Effector memory CD4-positive, alpha-beta T cell (primary cell): Measurements from ENCODE around the gene TRIM49B.
"Not testable (repeated sequence)": the region's sequence is repeated elsewhere in the genome, so short reads cannot be mapped to it uniquely, and the experiment has no call there.

Source experiments
- DNase-seq, 3 donors: peaks; one replicate each; pipeline ENCODE4 v3.0.0-alpha.2; 2020
- H3K27ac ChIP-seq: 2 replicates; pipeline ENCODE4 v1.7.0; 2013; ENCODE audit warnings: mild to moderate bottlenecking, low read length, moderate library complexity; ENCODE audit not compliant: insufficient read depth, poor library complexity, severe bottlenecking
- H3K27me3 ChIP-seq: replicated peaks from 2 replicates; pipeline ENCODE4 v1.7.0; 2013; ENCODE audit warnings: mild to moderate bottlenecking, low read length; ENCODE audit not compliant: insufficient read depth, control insufficient read depth, poor library complexity, severe bottlenecking
- H3K36me3 ChIP-seq: 2 replicates; pipeline ENCODE4 v1.7.0; 2013; ENCODE audit warnings: mild to moderate bottlenecking, low read length, moderate library complexity; ENCODE audit not compliant: control insufficient read depth, insufficient read depth
- H3K4me1 ChIP-seq: 2 replicates; pipeline ENCODE4 v1.7.0; 2013; ENCODE audit warnings: low read length, mild to moderate bottlenecking; ENCODE audit not compliant: control insufficient read depth, insufficient read depth, poor library complexity, severe bottlenecking
- H3K4me3 ChIP-seq: 2 replicates; pipeline ENCODE4 v1.7.0; 2013; ENCODE audit warnings: low read length, low read depth, mild to moderate bottlenecking; ENCODE audit not compliant: insufficient read depth, poor library complexity, severe bottlenecking
- H3K9me3 ChIP-seq: 2 replicates; pipeline ENCODE4 v1.7.0; 2013; ENCODE audit warnings: mild to moderate bottlenecking, low read length, moderate library complexity; ENCODE audit not compliant: control insufficient read depth
- total RNA-seq, 3 donors: gene quantifications; one replicate each; lab custom pipeline; 2026; lab: John Stamatoyannopoulos, UW

Gene TRIM49B
- total RNA-seq = 0 reads per million in 3 donors

GRCh38 chr11:49028523-49028922 is at the start of gene TRIM49B:
TRIM49B (plus strand) TSS chr11:49028823; CDS start chr11:49031600, 2,777 bp downstream.
- not testable (repeated sequence) for H3K9me3 ChIP-seq, H3K36me3 ChIP-seq, H3K4me1 ChIP-seq, DNase-seq, H3K27me3 ChIP-seq, H3K4me3 ChIP-seq, H3K27ac ChIP-seq

- not testable (repeated sequence) for H3K9me3 ChIP-seq, H3K27me3 ChIP-seq, H3K4me3 ChIP-seq, DNase-seq, H3K27ac ChIP-seq, H3K36me3 ChIP-seq, H3K4me1 ChIP-seq
These were observed 44.8 kb upstream of the TRIM49B start, which contains the start of gene TRIM51G for GRCh38 chr11:48983785-48984184. TRIM51G (minus strand) TSS chr11:48983885; CDS start chr11:48981695, 2,190 bp downstream.

- not testable (repeated sequence) for H3K27me3 ChIP-seq, H3K27ac ChIP-seq, H3K36me3 ChIP-seq, H3K9me3 ChIP-seq, H3K4me3 ChIP-seq, H3K4me1 ChIP-seq, DNase-seq
These were observed 19.6 kb downstream of the TRIM49B start for GRCh38 chr11:49048229-49048628.

DNA sequence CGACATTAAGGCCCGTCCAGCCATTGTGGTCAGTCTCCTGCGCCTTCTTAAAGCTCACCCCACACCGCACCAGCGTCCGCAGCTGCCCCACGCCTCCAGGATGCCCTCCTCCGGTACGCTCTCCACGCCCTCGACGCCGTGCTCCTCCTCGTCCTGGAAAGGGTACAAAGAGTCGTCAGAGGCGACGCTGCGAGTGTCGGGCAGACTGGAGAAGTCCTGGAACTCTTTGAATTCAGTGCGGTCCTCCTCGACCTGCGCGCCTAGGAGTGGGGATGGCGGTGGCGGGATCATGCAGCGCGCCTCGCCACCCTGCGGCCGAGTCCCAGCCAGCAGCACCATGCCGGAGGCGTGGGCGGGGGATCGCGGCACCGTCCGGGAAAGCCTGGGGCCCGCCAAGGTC is 21.2 kb downstream of the TRIM49B start:
- not testable (repeated sequence) for DNase-seq, H3K27ac ChIP-seq, H3K4me3 ChIP-seq, H3K9me3 ChIP-seq, H3K4me1 ChIP-seq, H3K27me3 ChIP-seq, H3K36me3 ChIP-seq

GRCh38 chr11:49059012-49059411 is 30.4 kb downstream of the TRIM49B start, which contains the start of gene TRIM64C:
TRIM64C (minus strand) TSS chr11:49059112; CDS start chr11:49059112, 0 bp downstream.
- not testable (repeated sequence) for H3K4me3 ChIP-seq, H3K27ac ChIP-seq, H3K4me1 ChIP-seq, H3K27me3 ChIP-seq, H3K9me3 ChIP-seq, H3K36me3 ChIP-seq, DNase-seq

DNA sequence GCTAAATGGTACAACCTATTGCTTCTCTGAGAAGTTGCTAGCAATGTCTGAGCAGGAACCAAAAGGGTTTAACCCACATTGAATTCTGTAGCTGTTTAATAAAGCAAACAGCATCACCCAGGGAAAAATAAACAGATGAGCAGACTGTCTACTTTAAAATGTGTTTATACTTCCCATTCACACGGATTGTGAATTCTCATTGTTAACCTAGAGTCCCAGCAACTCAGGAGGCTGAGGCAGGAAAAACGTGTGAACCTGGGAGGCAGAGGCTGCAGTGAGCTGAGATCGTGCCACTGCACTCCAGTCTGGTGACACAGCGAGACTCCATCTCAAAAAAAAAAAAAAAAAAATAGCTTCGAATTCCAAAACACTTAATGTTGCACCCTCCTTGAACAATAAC is 41.3 kb downstream of the TRIM49B start:
- H3K36me3 ChIP-seq, H3K4me1 ChIP-seq, H3K9me3 ChIP-seq, DNase-seq, H3K27ac ChIP-seq, H3K4me3 ChIP-seq, H3K27me3 ChIP-seq: not testable (repeated sequence)
